ENCODE data around the gene SORCS2. TPM values are rescaled to one million over a fixed set of nuclear protein-coding genes. Genes with fewer than 3 reads are reported as not detected.

SORCS2 gene
- total and polyA plus RNA-seq, 2 donors (not counting 1 experiment from before 2014, with no cell fraction given), result not detected

GRCh38 chr4:7526929-7527535 lies 334.7 kb downstream of the SORCS2 start:
- H2AFZ ChIP-seq (ENCODE audit: insufficient read depth, low read depth, low read length, poor library complexity, severe bottlenecking), result no peak overlapping the region
- no peaks in the 10 kb centered on the region for H3K9me3 Mint-ChIP-seq (ENCODE audit: insufficient read depth)
- ATAC-seq (ENCODE audit: low read depth) (no peak), DNase-seq (no peak)
- peaks cover 0 to 6% (median 0%) of the 10 kb centered on the region in 4 experiments for H3K27me3 ChIP-seq (replicated peaks in 1 of 4; ENCODE audit: control extremely low read depth in 1 of 4, control insufficient read depth in 3 of 4, insufficient read depth in 4 of 4, low read length in 3 of 4)
- no peak overlapping the region for H3K27ac Mint-ChIP-seq
- H4K20me1 ChIP-seq (ENCODE audit: control insufficient read depth, insufficient read depth, low read length, poor library complexity, severe bottlenecking), result no peaks in the 10 kb centered on the region
- no peak overlapping the region for H3K4me3 ChIP-seq (ENCODE audit: control extremely low read depth in 1 of 5, extremely low read depth in 1 of 5, insufficient read depth in 1 of 5, low read depth in 2 of 5, low read length in 4 of 5)
- no peak overlapping the region for H3K4me3 Mint-ChIP-seq
- H3K4me1 ChIP-seq (ENCODE audit: control insufficient read depth in 2 of 2, insufficient read depth in 2 of 2, low read length in 2 of 2), result no peaks in the 10 kb centered on the region
- no peak overlapping the region for H3K27ac ChIP-seq (ENCODE audit: low read length in 2 of 2)
- peaks cover 24% of the 10 kb centered on the region for H3K27me3 Mint-ChIP-seq
- intact Hi-C loops (cut with micrococcal nuclease), result no loop called here
- H3K36me3 ChIP-seq (replicated peaks in 1 of 2; ENCODE audit: control extremely low read depth in 1 of 2, control insufficient read depth in 1 of 2, extremely low read depth in 1 of 2, insufficient read depth in 2 of 2, low read length in 1 of 2), result no peaks in the 10 kb centered on the region
- POLR2A ChIA-PET, result no interaction called here
- no peaks in the 10 kb centered on the region for H3K79me2 ChIP-seq (ENCODE audit: control insufficient read depth, insufficient read depth, low read length)
- no peak for TF ChIP-seq EZH2 (IDR thresholded peaks at IDR 0.05; ENCODE audit: borderline replicate concordance, insufficient read depth, low read depth, low read length, poor library complexity, severe bottlenecking)
- no peak for TF ChIP-seq CTCF (IDR thresholded peaks at IDR 0.05)
- CTCF ChIA-PET, result no interaction called here
- H3K9ac ChIP-seq (ENCODE audit: low read length), result no peak overlapping the region
- WGBS (ENCODE audit: insufficient coverage), result 84% methylated on average over 23 of the region's 28 CpGs
- H3K4me1 Mint-ChIP-seq, result no peaks in the 10 kb centered on the region
- H3K9me3 ChIP-seq (ENCODE audit: control extremely low read depth in 1 of 3, control insufficient read depth in 2 of 3, insufficient read depth in 1 of 3, low read length in 2 of 3), result peaks cover 0 to 5% (median 0%) of the 10 kb centered on the region in 3 donors
- H3K4me2 ChIP-seq (replicated peaks; ENCODE audit: low read depth, low read length, poor library complexity, severe bottlenecking), result no peak overlapping the region

- H3K9me3 ChIP-seq (ENCODE audit: control extremely low read depth in 1 of 3, control insufficient read depth in 2 of 3, insufficient read depth in 1 of 3, low read length in 2 of 3), result peaks cover 0 to 19% (median 0%) of the 10 kb centered on the region in 3 donors
- ChIA-PET CTCF (no interaction called here), POLR2A (no interaction called here)
- no peaks in the 10 kb centered on the region for H3K4me1 ChIP-seq (ENCODE audit: control insufficient read depth in 2 of 2, insufficient read depth in 2 of 2, low read length in 2 of 2)
- H2AFZ ChIP-seq (ENCODE audit: insufficient read depth, low read depth, low read length, poor library complexity, severe bottlenecking), result no peak overlapping the region
- H3K27me3 ChIP-seq (replicated peaks in 1 of 4; ENCODE audit: control extremely low read depth in 1 of 4, control insufficient read depth in 3 of 4, insufficient read depth in 4 of 4, low read length in 3 of 4), result peaks cover 0 to 3% (median 0%) of the 10 kb centered on the region in 4 experiments
- no peaks in the 10 kb centered on the region for H3K79me2 ChIP-seq (ENCODE audit: control insufficient read depth, insufficient read depth, low read length)
- Mint-ChIP-seq H3K4me1 (no peaks in the 10 kb centered on the region), H3K9me3 (ENCODE audit: insufficient read depth) (no peaks in the 10 kb centered on the region), H3K27ac (no peak overlapping the region), H3K4me3 (no peak overlapping the region), H3K27me3 (peaks cover 24% of the 10 kb centered on the region)
- ATAC-seq (ENCODE audit: low read depth) (no peak), DNase-seq (no peak)
- no peak overlapping the region for H3K27ac ChIP-seq (ENCODE audit: low read length in 2 of 2)
- no peaks in the 10 kb centered on the region for H3K36me3 ChIP-seq (replicated peaks in 1 of 2; ENCODE audit: control extremely low read depth in 1 of 2, control insufficient read depth in 1 of 2, extremely low read depth in 1 of 2, insufficient read depth in 2 of 2, low read length in 1 of 2)
- intact Hi-C loops (cut with micrococcal nuclease), result no loop called here
- TF ChIP-seq EZH2 (IDR thresholded peaks at IDR 0.05; ENCODE audit: borderline replicate concordance, insufficient read depth, low read depth, low read length, poor library complexity, severe bottlenecking) (no peak), CTCF (IDR thresholded peaks at IDR 0.05) (no peak)
- H3K4me2 ChIP-seq (replicated peaks; ENCODE audit: low read depth, low read length, poor library complexity, severe bottlenecking), result no peak overlapping the region
- H3K4me3 ChIP-seq (ENCODE audit: control extremely low read depth in 1 of 5, extremely low read depth in 1 of 5, insufficient read depth in 1 of 5, low read depth in 2 of 5, low read length in 4 of 5), result no peak overlapping the region
- no peak overlapping the region for H3K9ac ChIP-seq (ENCODE audit: low read length)
- H4K20me1 ChIP-seq (ENCODE audit: control insufficient read depth, insufficient read depth, low read length, poor library complexity, severe bottlenecking), result no peaks in the 10 kb centered on the region
- WGBS (ENCODE audit: insufficient coverage), result 47% methylated on average over 10 of the region's 12 CpGs
These were observed 337.2 kb downstream of the SORCS2 start for GRCh38 chr4:7529368-7530080.
